Fibroblast of the aortic adventitia (primary cell): ENCODE results near the gene EXOC6B. TPM values are rescaled to one million over a fixed set of nuclear protein-coding genes. Genes with fewer than 3 reads are reported as not detected.

ENCODE experiments used
- DNase-seq: peaks from one replicate; pipeline ENCODE4 v3.0.0-alpha.2; 2010; ENCODE audit warnings: low read depth
- H3K4me3 ChIP-seq: 2 replicates; pipeline ENCODE4 v1.5.1; 2011; ENCODE audit warnings: low read depth, mild to moderate bottlenecking, control low read depth, low read length, moderate library complexity
- total RNA-seq: library from RNA; depleted of rRNA; stranded (reverse); fragments of >200 nt; gene quantifications from 2 replicates; pipeline ENCODE4 v1.2.3, GENCODE V29; 2012; ENCODE audit warnings: low replicate concordance
- TF ChIP-seq, protein P1 (sequence below): IDR thresholded peaks from 2 replicates; pipeline ENCODE4 v1.5.1; 2011; ENCODE audit warnings: mild to moderate bottlenecking, low read length, control low read depth, inconsistent platforms; ENCODE audit not compliant: insufficient read depth

EXOC6B gene
- total RNA-seq, 1 donor = 30.2 TPM

DNA sequence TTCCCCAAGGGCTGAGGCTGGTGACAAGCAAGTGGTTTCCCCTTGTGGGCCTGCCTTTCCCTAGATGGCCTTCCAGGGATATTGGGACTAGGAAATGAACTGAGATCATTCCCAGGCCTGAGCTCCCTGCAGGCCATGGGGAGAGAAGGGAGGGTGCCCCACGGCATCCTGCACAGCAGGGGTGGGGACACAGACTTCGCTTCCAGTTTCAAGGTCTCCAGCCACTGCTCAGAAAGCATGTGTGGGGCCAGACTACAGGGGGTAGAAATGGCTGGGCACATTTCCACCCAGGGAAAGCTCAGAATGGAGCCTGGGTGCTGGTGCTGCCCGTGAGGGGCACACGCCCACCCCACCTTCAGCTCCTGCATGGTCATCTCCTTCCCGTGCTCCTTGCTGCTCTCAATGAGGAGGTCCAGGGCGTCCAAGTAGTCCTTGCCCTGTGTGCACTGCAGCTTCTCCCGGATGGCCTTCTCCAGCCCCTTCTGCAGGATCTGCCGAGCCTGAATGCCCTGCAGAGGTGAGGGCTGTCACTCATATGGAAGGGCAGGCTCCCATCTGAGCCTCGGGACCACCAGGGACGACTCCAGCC lies 691.3 kb downstream of the EXOC6B start:
- no peak for DNase-seq
- H3K4me3 ChIP-seq = no peak overlapping the region
- TF ChIP-seq, protein P1, sequence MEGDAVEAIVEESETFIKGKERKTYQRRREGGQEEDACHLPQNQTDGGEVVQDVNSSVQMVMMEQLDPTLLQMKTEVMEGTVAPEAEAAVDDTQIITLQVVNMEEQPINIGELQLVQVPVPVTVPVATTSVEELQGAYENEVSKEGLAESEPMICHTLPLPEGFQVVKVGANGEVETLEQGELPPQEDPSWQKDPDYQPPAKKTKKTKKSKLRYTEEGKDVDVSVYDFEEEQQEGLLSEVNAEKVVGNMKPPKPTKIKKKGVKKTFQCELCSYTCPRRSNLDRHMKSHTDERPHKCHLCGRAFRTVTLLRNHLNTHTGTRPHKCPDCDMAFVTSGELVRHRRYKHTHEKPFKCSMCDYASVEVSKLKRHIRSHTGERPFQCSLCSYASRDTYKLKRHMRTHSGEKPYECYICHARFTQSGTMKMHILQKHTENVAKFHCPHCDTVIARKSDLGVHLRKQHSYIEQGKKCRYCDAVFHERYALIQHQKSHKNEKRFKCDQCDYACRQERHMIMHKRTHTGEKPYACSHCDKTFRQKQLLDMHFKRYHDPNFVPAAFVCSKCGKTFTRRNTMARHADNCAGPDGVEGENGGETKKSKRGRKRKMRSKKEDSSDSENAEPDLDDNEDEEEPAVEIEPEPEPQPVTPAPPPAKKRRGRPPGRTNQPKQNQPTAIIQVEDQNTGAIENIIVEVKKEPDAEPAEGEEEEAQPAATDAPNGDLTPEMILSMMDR = no peak

DNA sequence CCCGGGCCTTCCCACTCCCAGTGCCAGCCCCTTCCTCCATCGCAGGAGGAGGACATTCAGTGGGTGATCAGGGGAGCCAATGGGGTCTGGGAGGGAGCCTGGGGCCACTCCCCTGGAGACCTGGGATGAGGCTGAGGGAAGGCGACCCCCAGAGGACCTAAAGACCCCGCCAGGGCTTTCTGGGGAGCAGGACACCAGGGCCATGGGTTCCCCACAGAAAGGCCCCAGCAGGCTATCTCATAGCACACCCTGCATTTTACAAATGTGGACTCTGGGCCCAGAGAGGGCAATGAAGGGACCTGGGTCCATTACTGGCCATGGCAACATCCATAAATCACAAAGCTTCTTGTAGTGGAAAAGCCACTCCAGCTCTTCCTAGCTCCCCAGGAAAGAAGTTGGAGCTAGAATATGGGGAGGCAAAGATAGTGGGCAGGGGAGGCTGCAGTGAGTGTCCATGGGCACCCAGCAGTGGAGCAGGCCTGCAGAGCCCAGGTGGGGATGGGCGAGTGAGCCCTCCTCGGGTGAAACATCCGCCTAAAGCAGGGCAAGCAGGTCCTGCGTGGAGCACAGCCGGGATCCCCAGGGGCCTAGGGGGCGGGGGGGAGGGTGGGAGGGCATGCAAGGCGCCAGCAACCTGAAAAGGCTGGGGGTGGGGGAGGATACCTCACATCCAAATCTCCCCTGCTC lies 692.0 kb downstream of the EXOC6B start:
- DNase-seq = no peak
- no peak overlapping the region for H3K4me3 ChIP-seq
- TF ChIP-seq, protein P1 = no peak

DNA sequence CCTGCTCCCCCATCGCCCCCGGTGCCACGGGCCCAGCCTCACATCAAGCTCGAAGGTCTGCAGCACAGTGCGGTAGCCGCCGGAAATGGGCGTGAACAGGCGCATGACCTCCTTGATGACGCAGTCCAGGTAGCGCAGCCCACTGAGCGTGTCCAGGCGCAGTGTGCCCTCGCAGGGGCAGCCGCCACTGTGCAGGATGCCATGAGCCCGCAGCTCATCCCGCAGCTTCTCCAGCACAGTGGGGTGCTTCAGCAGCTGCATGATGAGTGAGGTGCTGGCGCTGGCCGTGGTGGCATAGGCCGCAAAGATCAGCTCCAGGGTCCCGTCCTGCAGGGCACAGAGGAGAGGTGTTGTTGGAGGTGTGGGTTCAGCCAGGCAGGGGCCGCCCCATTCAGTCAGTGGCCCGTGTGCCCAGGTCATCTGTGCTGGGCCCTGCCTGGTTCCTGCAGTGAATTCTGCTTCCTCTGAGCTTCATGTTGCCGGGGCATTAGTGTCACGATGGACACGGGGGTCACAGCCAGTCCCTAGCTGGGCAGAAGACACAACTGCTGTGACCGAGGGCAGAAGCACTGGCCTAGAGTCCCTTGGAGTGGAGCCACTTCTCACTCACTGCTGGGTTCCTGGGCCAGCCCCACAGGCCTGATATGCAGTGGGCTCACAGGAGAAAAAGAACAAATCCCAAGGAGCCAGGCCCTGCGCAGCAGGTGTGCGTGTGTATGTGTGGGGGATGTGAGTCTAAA lies 692.7 kb downstream of the EXOC6B start:
- TF ChIP-seq, protein P1 = no peak
- no peak for DNase-seq
- no peak overlapping the region for H3K4me3 ChIP-seq

DNA sequence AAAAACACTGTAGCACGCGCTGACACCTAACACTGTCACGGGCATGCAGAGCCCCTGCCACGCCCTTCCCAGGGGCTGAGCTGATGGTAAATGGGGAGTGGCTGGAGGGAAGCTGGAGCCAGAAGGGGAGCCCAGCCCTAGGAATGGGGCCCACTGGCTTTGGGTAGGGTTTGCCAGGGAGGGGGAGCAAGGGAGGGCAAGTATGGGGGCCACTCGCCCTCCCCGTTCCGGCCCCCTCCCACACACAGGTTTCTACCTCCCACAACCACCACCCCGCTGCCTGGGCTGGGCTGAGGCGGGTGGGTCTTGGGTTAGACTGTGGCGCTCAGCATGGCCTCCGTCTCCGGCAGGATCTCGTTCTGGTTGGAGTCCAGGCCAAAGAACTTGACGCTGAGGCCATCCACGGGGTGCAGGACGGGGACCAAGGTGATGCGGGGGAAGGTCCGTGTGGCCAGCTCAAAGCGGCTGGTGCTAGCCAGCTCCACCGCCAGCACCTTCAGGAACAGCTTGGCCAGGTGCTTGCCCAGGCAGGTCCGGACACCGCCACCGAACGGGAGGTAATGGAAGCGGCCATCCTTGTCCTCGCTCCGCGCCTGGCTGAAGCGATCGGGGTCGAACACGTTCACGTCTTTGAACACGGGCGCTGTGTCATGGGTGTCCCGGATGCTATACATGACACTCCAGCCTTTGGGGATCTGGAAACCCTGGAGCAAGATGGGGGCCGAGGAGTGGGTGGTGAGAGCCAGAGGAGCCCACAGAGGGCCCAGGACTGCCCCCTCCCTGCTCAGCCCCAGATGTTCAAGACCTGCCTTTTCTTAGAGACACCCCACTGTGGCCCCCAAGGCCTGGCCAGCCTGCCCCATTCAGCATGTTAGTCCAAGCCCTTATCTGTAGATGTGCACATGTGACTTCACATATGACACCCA lies 693.7 kb downstream of the EXOC6B start:
- TF ChIP-seq, protein P1 = no peak
- no peak for DNase-seq

DNA sequence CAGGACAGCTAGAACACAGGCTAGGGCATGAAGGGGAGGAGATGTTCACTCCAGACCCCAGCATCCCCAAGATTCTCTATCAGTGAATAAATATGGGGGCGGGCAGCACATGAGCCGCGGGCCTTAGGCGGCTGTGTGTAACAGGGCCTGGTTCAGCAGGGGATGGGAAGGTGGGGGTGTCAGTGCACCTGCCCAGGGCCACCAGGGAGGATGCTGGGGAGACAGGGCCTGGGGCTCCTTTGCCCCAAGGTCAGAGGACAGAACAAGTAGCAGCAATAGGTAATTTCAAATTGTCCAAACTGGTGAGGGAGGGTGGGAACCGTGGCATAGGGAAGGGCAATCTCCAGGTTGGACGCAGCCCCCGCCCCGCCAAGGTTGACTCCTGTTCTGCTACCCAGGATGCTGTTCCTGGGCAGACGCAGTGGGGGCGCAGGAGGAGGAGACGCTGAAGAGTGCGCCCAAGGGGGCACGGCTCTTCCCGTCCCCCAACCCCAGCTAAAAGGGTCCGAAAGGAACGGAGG lies 694.4 kb downstream of the EXOC6B start:
- DNase-seq = no peak
- TF ChIP-seq, protein P1 = no peak
- no peak overlapping the region for H3K4me3 ChIP-seq

More for the DNA sequence above, 693.7 kb downstream of the EXOC6B start:
- H3K4me3 ChIP-seq = no peak overlapping the region
